Panc1 (cell line): ENCODE measurements around the gene UBE2R2. TPM values are rescaled to one million over a fixed set of nuclear protein-coding genes. Genes with fewer than 3 reads are reported as not detected.
"Not testable (repeated sequence)": the region's sequence is repeated elsewhere in the genome, so short reads cannot be mapped to it uniquely, and the experiment has no call there.

Source experiments
- ATAC-seq: fragments of 200-7000 bp; cut with Tn5 transposase; 2 replicates; pipeline ENCODE4 v1.9.1; 2020; ENCODE audit warnings: mild to moderate bottlenecking, moderate library complexity
- Bru-seq: library from RNA; stranded (reverse); fragments of 400-500 nt; gene quantifications from one replicate; lab custom pipeline; 2021; lab: Mats Ljungman, UMichigan
- BruChase-seq, 2 experiments: library from RNA; stranded (reverse); fragments of 400-500 nt; gene quantifications; one replicate each; lab custom pipeline; 2021; lab: Mats Ljungman, UMichigan
- BruUV-seq: library from RNA; stranded (reverse); fragments of 400-500 nt; replicated peaks from 2 replicates; lab custom pipeline; 2021; lab: Mats Ljungman, UMichigan
- CTCF ChIA-PET: fragments of 300-600 bp; sonication (Branson Sonifier 250); formaldehyde crosslinking; loops from one replicate; lab custom pipeline; 2022; ENCODE audit warnings: antibody characterized with exemption; lab: Charles Lee
- POLR2A ChIA-PET: fragments of 300-600 bp; sonication (Branson Sonifier 250); formaldehyde crosslinking; loops from one replicate; lab custom pipeline; 2022; ENCODE audit warnings: antibody characterized with exemption; lab: Charles Lee
- DNase-seq: peaks from one replicate; pipeline ENCODE4 v3.0.0-alpha.2; 2010; ENCODE audit warnings: low read depth, low spot score
- H3K27ac ChIP-seq: 2 replicates; pipeline ENCODE4 v1.5.1; 2011; ENCODE audit warnings: mild to moderate bottlenecking, low read length, inconsistent platforms
- H3K27me3 ChIP-seq: fragments of 200-500 bp; sonication (Bioruptor generic); 2 replicates; pipeline ENCODE4 v1.6.0; 2014; ENCODE audit warnings: low read length, inconsistent platforms; ENCODE audit not compliant: control insufficient read depth, insufficient read depth
- H3K36me3 ChIP-seq: fragments of 200-500 bp; sonication (Bioruptor generic); 2 replicates; pipeline ENCODE4 v1.5.1; 2014; ENCODE audit warnings: inconsistent platforms, mild to moderate bottlenecking, low read length, moderate library complexity; ENCODE audit not compliant: control insufficient read depth, insufficient read depth
- H3K4me1 ChIP-seq: 2 replicates; pipeline ENCODE4 v1.5.1; 2011; ENCODE audit warnings: inconsistent platforms, mild to moderate bottlenecking, low read length, moderate library complexity; ENCODE audit not compliant: control insufficient read depth, insufficient read depth
- H3K4me3 ChIP-seq, 2 experiments: 2 replicates each; pipeline ENCODE4 v1.5.1; 2011 to 2012; ENCODE audit warnings: low read depth in 2 of 2, low read length in 2 of 2, mild to moderate bottlenecking in 2 of 2, inconsistent platforms in 1 of 2, moderate library complexity in 1 of 2
- H3K9me3 ChIP-seq: fragments of 200-500 bp; sonication (Bioruptor generic); 2 replicates; pipeline ENCODE4 v1.5.1; 2014; ENCODE audit warnings: low read depth, mild to moderate bottlenecking, inconsistent platforms, low read length, moderate library complexity; ENCODE audit not compliant: control insufficient read depth, insufficient read depth
- POLR2AphosphoS5 ChIP-seq: IDR thresholded peaks from 2 replicates; pipeline ENCODE4 v1.6.1; 2012; ENCODE audit warnings: mild to moderate bottlenecking, low read depth, low read length, moderate library complexity
- TCF7L2 ChIP-seq: IDR thresholded peaks from 2 replicates; pipeline ENCODE4 v1.6.1; 2011; ENCODE audit warnings: mild to moderate bottlenecking, low read depth, low read length, inconsistent platforms
- in situ Hi-C: cut with HindIII; loops from 2 replicates; pipeline ENCODE4 v1.10.0; 2016; ENCODE audit warnings: low sequenced_read_pairs, low pct_unique_long_range_greater_than_20kb
- intact Hi-C: fragments of 100-400 bp; cut with micrococcal nuclease; formaldehyde crosslinking; loops from one replicate; pipeline ENCODE4 v1.10.0; 2022; ENCODE audit not compliant: unreplicated experiment
- long read RNA-seq: library from polyadenylated mRNA; unstranded; transcript quantifications from one replicate; pipeline ENCODE4 v2.0.0, GENCODE V29; 2021; ENCODE audit not compliant: unreplicated experiment
- polyA plus RNA-seq: library from polyadenylated mRNA; unstranded; fragments of >200 nt; gene quantifications from one replicate; pipeline ENCODE4 v1.2.1, GENCODE V29; 2012; ENCODE audit warnings: missing spikeins; ENCODE audit not compliant: insufficient read length
- total RNA-seq: library from RNA; stranded (reverse); gene quantifications from one replicate; pipeline ENCODE4 v1.2.1, GENCODE V29; 2021; ENCODE audit not compliant: unreplicated experiment
- TF ChIP-seq, protein P1 (sequence below), 2 experiments: IDR thresholded peaks; 2 replicates each; pipeline ENCODE4 v1.6.1; 2011 to 2012; ENCODE audit warnings: low read depth in 2 of 2, control low read depth in 1 of 2, low read length in 1 of 2, mild to moderate bottlenecking in 1 of 2, moderate library complexity in 1 of 2; ENCODE audit not compliant: insufficient read depth in 1 of 2

Gene UBE2R2, protein sequence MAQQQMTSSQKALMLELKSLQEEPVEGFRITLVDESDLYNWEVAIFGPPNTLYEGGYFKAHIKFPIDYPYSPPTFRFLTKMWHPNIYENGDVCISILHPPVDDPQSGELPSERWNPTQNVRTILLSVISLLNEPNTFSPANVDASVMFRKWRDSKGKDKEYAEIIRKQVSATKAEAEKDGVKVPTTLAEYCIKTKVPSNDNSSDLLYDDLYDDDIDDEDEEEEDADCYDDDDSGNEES
- total RNA-seq (67.2 TPM), Bru-seq, nascent RNA (percentile 94 among the genes with signal in this experiment), BruChase-seq, experiment 1, labeled RNA remaining after a 2-hour chase (percentile 90 among the genes with signal in this experiment), BruChase-seq, experiment 2, labeled RNA remaining after a 6-hour chase (percentile 92 among the genes with signal in this experiment)
- 47.2 TPM for polyA plus RNA-seq
- long read RNA-seq, full-length matches to known transcripts = 237 of 277 reads
- long read RNA-seq, partial matches to known transcripts = 17 of 277 reads
- long read RNA-seq, other reads (novel, unspliced or antisense) = 23 of 277 reads

DNA sequence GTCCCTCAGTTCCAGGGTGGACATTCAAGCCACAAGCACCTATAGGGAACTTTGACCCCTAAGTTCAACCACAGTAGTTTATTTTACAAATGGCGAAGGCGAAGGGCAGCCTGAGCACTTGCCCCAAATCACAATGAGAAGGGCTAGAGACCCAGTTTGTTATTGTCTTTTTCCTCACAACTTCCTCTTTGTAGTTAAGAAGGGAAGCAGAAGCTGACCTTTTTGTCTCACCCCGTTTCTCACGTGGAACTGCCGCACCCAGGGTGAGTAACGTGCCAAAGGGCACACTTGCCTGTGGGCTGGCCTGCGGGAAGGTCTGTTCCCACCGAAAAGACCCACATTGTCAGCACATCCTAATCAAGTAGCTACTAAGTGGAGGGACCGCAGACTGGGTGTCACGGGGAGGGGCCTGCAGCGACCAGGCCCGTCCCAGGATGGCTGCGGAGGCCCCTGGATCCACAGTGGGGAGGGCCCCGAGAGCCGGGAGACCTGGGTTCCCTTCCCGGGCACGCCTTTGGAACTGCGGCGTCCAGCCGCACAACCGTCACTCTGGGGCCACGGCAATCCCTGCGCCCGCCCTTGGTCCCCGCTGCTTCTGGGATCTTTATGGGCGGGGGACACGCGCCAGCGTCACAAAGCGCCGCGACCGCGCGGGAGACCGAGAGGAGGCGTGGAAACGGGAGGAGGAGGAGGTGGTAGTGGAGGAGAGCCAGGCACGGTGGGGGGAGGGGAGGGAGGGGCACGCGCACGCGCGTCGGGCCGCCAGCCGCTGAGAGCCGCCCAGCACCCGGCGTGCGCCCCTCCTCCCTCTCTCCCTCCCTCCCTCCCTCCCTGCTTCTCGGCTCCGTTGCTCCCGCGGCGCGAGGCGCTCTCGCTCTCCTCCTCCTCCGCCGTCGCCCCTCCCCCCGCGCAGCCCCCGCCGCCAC is at the start of gene UBE2R2:
TSS of gene UBE2R2 (plus strand) at position 834 of the 926 bp plus-strand sequence. CDS start 598 bp downstream, outside the sequence.
- TSS peak; percentile 89 for BruUV-seq
- DNase-seq (peak; percentile 59), ATAC-seq (peak; percentile 85)
- H3K27ac ChIP-seq = peak within 1 kb of the TSS; percentile 98
- CTCF ChIA-PET = interaction anchor here (1.2 kb wide), 1 partner anchor 38 kb away, joined by 3 read pairs; no protein-coding TSS in a partner anchor
- in situ Hi-C loops = no loop called here
- H3K27me3 ChIP-seq = no peaks in the 10 kb centered on the region
- TF ChIP-seq, protein P1, sequence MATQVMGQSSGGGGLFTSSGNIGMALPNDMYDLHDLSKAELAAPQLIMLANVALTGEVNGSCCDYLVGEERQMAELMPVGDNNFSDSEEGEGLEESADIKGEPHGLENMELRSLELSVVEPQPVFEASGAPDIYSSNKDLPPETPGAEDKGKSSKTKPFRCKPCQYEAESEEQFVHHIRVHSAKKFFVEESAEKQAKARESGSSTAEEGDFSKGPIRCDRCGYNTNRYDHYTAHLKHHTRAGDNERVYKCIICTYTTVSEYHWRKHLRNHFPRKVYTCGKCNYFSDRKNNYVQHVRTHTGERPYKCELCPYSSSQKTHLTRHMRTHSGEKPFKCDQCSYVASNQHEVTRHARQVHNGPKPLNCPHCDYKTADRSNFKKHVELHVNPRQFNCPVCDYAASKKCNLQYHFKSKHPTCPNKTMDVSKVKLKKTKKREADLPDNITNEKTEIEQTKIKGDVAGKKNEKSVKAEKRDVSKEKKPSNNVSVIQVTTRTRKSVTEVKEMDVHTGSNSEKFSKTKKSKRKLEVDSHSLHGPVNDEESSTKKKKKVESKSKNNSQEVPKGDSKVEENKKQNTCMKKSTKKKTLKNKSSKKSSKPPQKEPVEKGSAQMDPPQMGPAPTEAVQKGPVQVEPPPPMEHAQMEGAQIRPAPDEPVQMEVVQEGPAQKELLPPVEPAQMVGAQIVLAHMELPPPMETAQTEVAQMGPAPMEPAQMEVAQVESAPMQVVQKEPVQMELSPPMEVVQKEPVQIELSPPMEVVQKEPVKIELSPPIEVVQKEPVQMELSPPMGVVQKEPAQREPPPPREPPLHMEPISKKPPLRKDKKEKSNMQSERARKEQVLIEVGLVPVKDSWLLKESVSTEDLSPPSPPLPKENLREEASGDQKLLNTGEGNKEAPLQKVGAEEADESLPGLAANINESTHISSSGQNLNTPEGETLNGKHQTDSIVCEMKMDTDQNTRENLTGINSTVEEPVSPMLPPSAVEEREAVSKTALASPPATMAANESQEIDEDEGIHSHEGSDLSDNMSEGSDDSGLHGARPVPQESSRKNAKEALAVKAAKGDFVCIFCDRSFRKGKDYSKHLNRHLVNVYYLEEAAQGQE (IDR thresholded peaks at IDR 0.05; ENCODE audit: insufficient read depth in 1 of 2, low read depth in 2 of 2, low read length in 1 of 2) = no peak
- TF ChIP-seq POLR2AphosphoS5 (peak; percentile 95; the same call in 1 of the 2 replicates), TCF7L2 (peak; percentile 93)
- H3K9me3 ChIP-seq = no peaks in the 10 kb centered on the region
- peaks cover 41% of the 10 kb centered on the region for H3K4me1 ChIP-seq
- H3K36me3 ChIP-seq = 0 out of 2 replicates have a peak, but pooled peaks cover 3% of the 10 kb centered on the region
- intact Hi-C loops = loop anchor here (5.0 to 10.0 kb wide), 2 partner anchors 36 to 98 kb away; no protein-coding TSS in a partner anchor
- H3K4me3 ChIP-seq = peak within 1 kb of the TSS; percentile 71 to 96
- POLR2A ChIA-PET = interaction anchor here (0.6 kb wide), 1 partner anchor 67 kb away, joined by 8 read pairs; no protein-coding TSS in a partner anchor

DNA sequence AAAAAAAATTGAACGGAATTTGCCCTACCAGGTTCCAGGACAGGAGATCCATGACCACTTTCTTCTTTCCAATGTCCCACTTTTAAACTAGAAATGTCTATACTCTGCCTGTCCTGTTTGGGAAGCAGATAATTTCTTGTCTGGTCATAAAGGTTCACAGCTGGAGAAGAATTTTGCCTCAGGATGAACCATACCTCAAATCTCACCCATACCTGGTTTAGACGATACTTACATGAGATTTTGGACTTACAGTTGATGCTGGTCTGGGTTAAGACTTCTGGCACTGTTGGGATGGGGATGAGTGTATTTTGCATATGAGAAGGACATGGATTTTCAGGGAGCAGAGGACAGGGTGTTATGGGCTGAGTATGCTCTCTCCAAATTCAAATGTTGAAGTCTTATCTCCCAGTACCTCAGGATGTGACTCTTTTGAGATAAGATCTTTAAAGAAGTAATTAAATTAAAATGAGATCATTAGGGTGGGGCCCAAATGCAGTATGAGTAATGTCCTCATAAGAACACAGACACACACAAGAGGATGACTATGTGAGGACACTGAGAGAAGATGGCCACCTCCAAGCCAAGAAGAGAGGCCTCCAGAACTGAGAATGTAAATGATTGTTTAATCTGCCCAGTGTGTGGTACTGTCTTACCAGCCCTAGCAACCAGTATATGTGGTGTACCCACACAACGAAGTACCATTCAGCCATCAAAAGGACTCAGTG is 46.6 kb upstream of the UBE2R2 start:
- CTCF ChIA-PET, BruUV-seq, H3K27ac ChIP-seq, H3K4me3 ChIP-seq, H3K9me3 ChIP-seq, H3K27me3 ChIP-seq, DNase-seq, H3K36me3 ChIP-seq, POLR2A ChIA-PET, intact Hi-C loops, in situ Hi-C loops, H3K4me1 ChIP-seq: not testable (repeated sequence)
- ATAC-seq = peak; percentile 51

DNA sequence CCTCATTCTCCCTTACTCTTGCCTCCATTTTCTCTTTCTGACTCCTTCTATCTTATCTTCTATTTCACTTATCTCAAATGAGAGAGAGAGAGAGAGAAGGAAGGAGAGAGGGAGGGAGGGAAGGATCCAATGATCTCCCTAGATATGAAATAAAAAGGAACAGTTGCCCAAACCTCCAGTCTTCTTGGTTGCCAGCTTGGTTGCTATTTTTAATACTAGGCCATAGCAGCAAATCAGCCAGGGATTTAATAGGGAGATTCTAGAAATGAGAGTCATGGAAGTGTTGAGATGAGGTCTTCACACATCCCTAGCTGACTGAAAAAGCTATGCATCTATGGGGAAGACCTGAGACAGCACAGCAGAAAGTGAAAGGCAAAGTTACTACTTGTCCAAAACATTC is 43.8 kb upstream of the UBE2R2 start:
- in situ Hi-C loops, H3K9me3 ChIP-seq, CTCF ChIA-PET, H3K27me3 ChIP-seq, H3K27ac ChIP-seq, ATAC-seq, H3K36me3 ChIP-seq, H3K4me1 ChIP-seq, BruUV-seq, H3K4me3 ChIP-seq, intact Hi-C loops, POLR2A ChIA-PET, DNase-seq: not testable (repeated sequence)

DNA sequence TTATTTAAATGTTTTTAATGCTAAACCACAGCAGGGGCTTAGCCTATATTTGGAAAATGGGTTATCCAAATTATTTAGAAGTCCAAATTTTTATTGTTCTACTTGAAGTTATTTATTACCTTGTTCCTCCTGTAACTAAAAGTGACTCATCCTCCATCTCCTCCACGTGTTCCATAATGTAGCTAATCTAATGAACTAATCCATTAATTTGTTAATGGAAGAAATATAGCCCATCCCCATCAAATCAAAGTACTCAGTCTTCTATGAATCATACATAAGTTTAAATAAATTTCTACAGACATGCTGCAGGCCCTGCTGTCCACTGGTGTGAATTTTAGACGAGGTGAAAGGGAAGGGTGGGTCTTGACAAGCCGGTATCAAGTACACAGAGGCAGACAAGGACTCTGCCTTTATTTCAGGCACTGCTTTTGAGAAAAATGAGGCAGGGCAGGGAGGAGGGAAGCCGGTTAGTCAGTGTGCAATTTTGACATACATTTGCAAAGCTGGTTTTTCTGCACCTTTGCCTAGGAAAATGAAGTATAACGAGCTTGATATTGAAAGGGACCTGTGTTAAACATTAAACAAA is 42.8 kb upstream of the UBE2R2 start:
- H3K4me3 ChIP-seq, H3K36me3 ChIP-seq, DNase-seq, BruUV-seq, intact Hi-C loops, in situ Hi-C loops, H3K4me1 ChIP-seq, H3K27me3 ChIP-seq, CTCF ChIA-PET, ATAC-seq, H3K9me3 ChIP-seq, POLR2A ChIA-PET, H3K27ac ChIP-seq: not testable (repeated sequence)
